ENCODE measurements around the gene SGMS1. TPM values are rescaled to one million over a fixed set of nuclear protein-coding genes. Genes with fewer than 3 reads are reported as not detected.

Gene SGMS1
- polyA plus RNA-seq, 1 of the 3 experiments (the other 2 are of a cell fraction): 6.3 TPM

GRCh38 chr10:50540826-50541122 is 83.0 kb downstream of the SGMS1 start:
- 91% methylated on average over 1 of the region's 1 CpG for WGBS (ENCODE audit: low lambda C conversion rate)
- DNase-seq: no peak

GRCh38 chr10:50540069-50540825 is 83.5 kb downstream of the SGMS1 start:
- H3K9ac ChIP-seq: no peak overlapping the region
- WGBS (ENCODE audit: low lambda C conversion rate): 92% methylated on average over 3 of the region's 3 CpGs
- no peak overlapping the region for H3K4me3 ChIP-seq (ENCODE audit: low read depth in 2 of 2, low read length in 1 of 2)
- H3K9me3 ChIP-seq: no peaks in the 10 kb centered on the region
- H2AFZ ChIP-seq (ENCODE audit: low read depth): no peak overlapping the region
- POLR2A ChIA-PET: no interaction called here
- no peak overlapping the region for H3K4me2 ChIP-seq
- H3K4me1 ChIP-seq (ENCODE audit: control insufficient read depth in 1 of 2, insufficient read depth in 2 of 2, low read depth in 1 of 2, low read length in 1 of 2): no peaks in the 10 kb centered on the region
- CTCF ChIA-PET: no interaction called here
- H3K36me3 ChIP-seq (replicated peaks in 1 of 2; ENCODE audit: control insufficient read depth in 1 of 2, insufficient read depth in 2 of 2, low read length in 1 of 2): no peaks in the 10 kb centered on the region
- H3F3A ChIP-seq (replicated peaks; ENCODE audit: insufficient read depth): no peaks in the 10 kb centered on the region
- H4K20me1 ChIP-seq (ENCODE audit: insufficient read depth): no peaks in the 10 kb centered on the region
- H3K79me2 ChIP-seq (ENCODE audit: insufficient read depth): no peaks in the 10 kb centered on the region; the same call in 1 of the 2 replicates
- H3K27me3 ChIP-seq (ENCODE audit: insufficient read depth): no peaks in the 10 kb centered on the region
- H3K9me2 ChIP-seq: no peaks in the 10 kb centered on the region
- H3K27ac ChIP-seq (ENCODE audit: low read depth in 2 of 2, low read length in 1 of 2): no peak overlapping the region
- no peak for TF ChIP-seq MEF2A (IDR thresholded peaks at IDR 0.05; ENCODE audit: borderline replicate concordance, low read depth)
- TF ChIP-seq JUND (IDR thresholded peaks at IDR 0.05): no peak
- TF ChIP-seq TEAD4 (IDR thresholded peaks at IDR 0.05; ENCODE audit: borderline replicate concordance, insufficient read depth): no peak
- TF ChIP-seq RFX5 (IDR thresholded peaks at IDR 0.05; ENCODE audit: low read length): no peak
- TF ChIP-seq NFIC (IDR thresholded peaks at IDR 0.05; ENCODE audit: borderline replicate concordance): no peak
- TF ChIP-seq GABPA (IDR thresholded peaks at IDR 0.05; ENCODE audit: low read depth): no peak
- no peak for TF ChIP-seq TAF1 (IDR thresholded peaks at IDR 0.05; ENCODE audit: borderline replicate concordance, low read depth, low read length)
- no peak for TF ChIP-seq FOXM1 (IDR thresholded peaks at IDR 0.05; ENCODE audit: low read depth)
- TF ChIP-seq ZBTB33 (IDR thresholded peaks at IDR 0.05; ENCODE audit: borderline replicate concordance, low read depth): no peak
- TF ChIP-seq SIN3A (IDR thresholded peaks at IDR 0.05; ENCODE audit: borderline replicate concordance, low read depth, low read length): no peak
- no peak for TF ChIP-seq EP300 (IDR thresholded peaks at IDR 0.05; ENCODE audit: borderline replicate concordance in 1 of 2, low read depth in 1 of 2, low read length in 1 of 2)
- TF ChIP-seq USF1 (IDR thresholded peaks at IDR 0.05; ENCODE audit: borderline replicate concordance, low read depth): no peak
- TF ChIP-seq POLR2AphosphoS5 (IDR thresholded peaks at IDR 0.05; ENCODE audit: low read depth, low read length): no peak
- TF ChIP-seq RCOR1 (IDR thresholded peaks at IDR 0.05; ENCODE audit: low read length): no peak
- TF ChIP-seq CHD2 (IDR thresholded peaks at IDR 0.05; ENCODE audit: low read length, partially characterized antibody): no peak
- DNase-seq: no peak

More at GRCh38 chr10:50540826-50541122, 83.0 kb downstream of the SGMS1 start:
- Histone ChIP-seq H4K20me1 (ENCODE audit: insufficient read depth) (no peaks in the 10 kb centered on the region), H3K36me3 (replicated peaks in 1 of 2; ENCODE audit: control insufficient read depth in 1 of 2, insufficient read depth in 2 of 2, low read length in 1 of 2) (no peaks in the 10 kb centered on the region), H3K4me3 (ENCODE audit: low read depth in 2 of 2, low read length in 1 of 2) (no peak overlapping the region), H3K27me3 (ENCODE audit: insufficient read depth) (no peaks in the 10 kb centered on the region), H3K4me1 (ENCODE audit: control insufficient read depth in 1 of 2, insufficient read depth in 2 of 2, low read depth in 1 of 2, low read length in 1 of 2) (no peaks in the 10 kb centered on the region), H3K9ac (no peak overlapping the region), H3K9me2 (no peaks in the 10 kb centered on the region), H3K4me2 (no peak overlapping the region), H3K27ac (ENCODE audit: low read depth in 2 of 2, low read length in 1 of 2) (no peak overlapping the region), H2AFZ (ENCODE audit: low read depth) (no peak overlapping the region), H3F3A (replicated peaks; ENCODE audit: insufficient read depth) (no peaks in the 10 kb centered on the region), H3K9me3 (no peaks in the 10 kb centered on the region), H3K79me2 (ENCODE audit: insufficient read depth) (no peaks in the 10 kb centered on the region)
- CTCF ChIA-PET: no interaction called here
- POLR2A ChIA-PET: no interaction called here
- TF ChIP-seq CHD2 (IDR thresholded peaks at IDR 0.05; ENCODE audit: low read length, partially characterized antibody) (no peak), MAX (IDR thresholded peaks at IDR 0.05; ENCODE audit: low read depth) (no peak), YY1 (IDR thresholded peaks at IDR 0.05; ENCODE audit: low read depth) (no peak), FOXM1 (IDR thresholded peaks at IDR 0.05; ENCODE audit: low read depth) (no peak), GABPA (IDR thresholded peaks at IDR 0.05; ENCODE audit: low read depth) (no peak), RFX5 (IDR thresholded peaks at IDR 0.05; ENCODE audit: low read length) (no peak), RXRA (IDR thresholded peaks at IDR 0.05; ENCODE audit: borderline replicate concordance, low read depth) (no peak), TCF12 (IDR thresholded peaks at IDR 0.05) (no peak), USF2 (IDR thresholded peaks at IDR 0.05; ENCODE audit: borderline replicate concordance, low read depth, low read length) (no peak)
